ENCODE measurements around the gene TBC1D9. TPM values are rescaled to one million over a fixed set of nuclear protein-coding genes. Genes with fewer than 3 reads are reported as not detected.

The TBC1D9 gene
- total RNA-seq, 2 experiments from 2014 or later = 1.0 to 13.0 TPM

GRCh38 chr4:140735317-140735716 lies 20.9 kb downstream of the TBC1D9 start:
- intact Hi-C loops (cut with micrococcal nuclease; ENCODE audit: unreplicated experiment) = no loop called here
- TF ChIP-seq EZH2phosphoT487 (IDR thresholded peaks at IDR 0.05; ENCODE audit: borderline replicate concordance, low read depth, low read length) = no peak
- no peak for TF ChIP-seq CTCF (conservative IDR thresholded peaks at IDR 0.05; ENCODE audit: low read length)
- no peaks in the 10 kb centered on the region for H3K4me1 ChIP-seq (ENCODE audit: insufficient read depth, low read length, poor library complexity, severe bottlenecking)
- POLR2A ChIA-PET = interaction anchor here (1.0 to 1.2 kb wide), 4 partner anchors 14 to 171 kb away, joined by 3 read pairs; partner anchors contain the start of gene TBC1D9
- no peak overlapping the region for H3K4me2 ChIP-seq (ENCODE audit: low read length)
- H3K9me2 ChIP-seq (ENCODE audit: insufficient read depth, low read length) = no peaks in the 10 kb centered on the region
- no peaks in the 10 kb centered on the region for H3K79me2 ChIP-seq (ENCODE audit: insufficient read depth, low read depth, low read length)
- no peak overlapping the region for H3K27ac ChIP-seq (ENCODE audit: low read depth, low read length, poor library complexity, severe bottlenecking)
- H4K20me1 ChIP-seq (ENCODE audit: insufficient read depth, low read length) = no peaks in the 10 kb centered on the region
- no peaks in the 10 kb centered on the region for H3K36me3 ChIP-seq (ENCODE audit: insufficient read depth, low read length)
- no peak overlapping the region for H3K4me3 ChIP-seq (ENCODE audit: low read depth, low read length, poor library complexity, severe bottlenecking)
- no peak for DNase-seq (ENCODE audit: low spot score)
- no peak overlapping the region for H2AFZ ChIP-seq (ENCODE audit: low read length)
- BruUV-seq (replicated peaks) = no TSS peak
- CTCF ChIA-PET (ENCODE audit: unreplicated experiment) = no interaction called here
- no peaks in the 10 kb centered on the region for H3K9me3 ChIP-seq (ENCODE audit: low read length)

- no peaks in the 10 kb centered on the region for H3K36me3 ChIP-seq (ENCODE audit: insufficient read depth, low read length)
- no peaks in the 10 kb centered on the region for H3K79me2 ChIP-seq (ENCODE audit: insufficient read depth, low read depth, low read length)
- no peak overlapping the region for H3K4me2 ChIP-seq (ENCODE audit: low read length)
- POLR2A ChIA-PET = interaction anchor here (1.5 kb wide), 1 partner anchor 9 kb away, joined by 4 read pairs; no protein-coding TSS in a partner anchor
- H3K4me1 ChIP-seq (ENCODE audit: insufficient read depth, low read length, poor library complexity, severe bottlenecking) = peaks cover 2% of the 10 kb centered on the region
- BruUV-seq (replicated peaks) = no TSS peak
- no peak overlapping the region for H3K4me3 ChIP-seq (ENCODE audit: low read depth, low read length, poor library complexity, severe bottlenecking)
- DNase-seq (ENCODE audit: low spot score) = no peak
- H3K9me3 ChIP-seq (ENCODE audit: low read length) = no peaks in the 10 kb centered on the region
- no peak overlapping the region for H3K27ac ChIP-seq (ENCODE audit: low read depth, low read length, poor library complexity, severe bottlenecking)
- H2AFZ ChIP-seq (ENCODE audit: low read length) = no peak overlapping the region
- TF ChIP-seq CTCF (conservative IDR thresholded peaks at IDR 0.05; ENCODE audit: low read length) (no peak), EZH2phosphoT487 (IDR thresholded peaks at IDR 0.05; ENCODE audit: borderline replicate concordance, low read depth, low read length) (no peak)
- H3K9me2 ChIP-seq (ENCODE audit: insufficient read depth, low read length) = no peaks in the 10 kb centered on the region
- no peaks in the 10 kb centered on the region for H4K20me1 ChIP-seq (ENCODE audit: insufficient read depth, low read length)
- intact Hi-C loops (cut with micrococcal nuclease; ENCODE audit: unreplicated experiment) = no loop called here
- CTCF ChIA-PET (ENCODE audit: unreplicated experiment) = interaction anchor here (1.9 kb wide), 1 partner anchor 12 kb away, joined by 9 read pairs; no protein-coding TSS in a partner anchor
Measured at GRCh38 chr4:140732780-140733179, 23.4 kb downstream of the TBC1D9 start.

GRCh38 chr4:140729344-140730049 lies 26.7 kb downstream of the TBC1D9 start:
- no peaks in the 10 kb centered on the region for H4K20me1 ChIP-seq (ENCODE audit: insufficient read depth, low read length)
- BruUV-seq (replicated peaks) = no TSS peak
- no peaks in the 10 kb centered on the region for H3K79me2 ChIP-seq (ENCODE audit: insufficient read depth, low read depth, low read length)
- no peak for DNase-seq (ENCODE audit: low spot score)
- ChIA-PET CTCF (ENCODE audit: unreplicated experiment) (no interaction called here), POLR2A (interaction anchor here (0.6 to 1.3 kb wide), 5 partner anchors 9 to 15 kb away, joined by 3 to 4 read pairs (median 4); no protein-coding TSS in a partner anchor)
- no peaks in the 10 kb centered on the region for H3K36me3 ChIP-seq (ENCODE audit: insufficient read depth, low read length)
- H3K4me1 ChIP-seq (ENCODE audit: insufficient read depth, low read length, poor library complexity, severe bottlenecking) = peaks cover 6% of the 10 kb centered on the region
- intact Hi-C loops (cut with micrococcal nuclease; ENCODE audit: unreplicated experiment) = no loop called here
- TF ChIP-seq CTCF (conservative IDR thresholded peaks at IDR 0.05; ENCODE audit: low read length) = no peak
- no peak for TF ChIP-seq EZH2phosphoT487 (IDR thresholded peaks at IDR 0.05; ENCODE audit: borderline replicate concordance, low read depth, low read length)
- no peak overlapping the region for H3K4me2 ChIP-seq (ENCODE audit: low read length)
- no peak overlapping the region for H3K4me3 ChIP-seq (ENCODE audit: low read depth, low read length, poor library complexity, severe bottlenecking)
- no peak overlapping the region for H3K27ac ChIP-seq (ENCODE audit: low read depth, low read length, poor library complexity, severe bottlenecking)
- H3K9me3 ChIP-seq (ENCODE audit: low read length) = no peaks in the 10 kb centered on the region
- H2AFZ ChIP-seq (ENCODE audit: low read length) = no peak overlapping the region
- no peaks in the 10 kb centered on the region for H3K9me2 ChIP-seq (ENCODE audit: insufficient read depth, low read length)
